Measurements from ENCODE around the gene OR2AE1. TPM values are rescaled to one million over a fixed set of nuclear protein-coding genes. Genes with fewer than 3 reads are reported as not detected.

The OR2AE1 gene
- polyA plus RNA-seq, 3 donors, result 0.27 TPM; not detected in 2

- DNase-seq, result no peak
Measured at GRCh38 chr7:99860281-99861127, 16.3 kb downstream of the OR2AE1 start.

DNA sequence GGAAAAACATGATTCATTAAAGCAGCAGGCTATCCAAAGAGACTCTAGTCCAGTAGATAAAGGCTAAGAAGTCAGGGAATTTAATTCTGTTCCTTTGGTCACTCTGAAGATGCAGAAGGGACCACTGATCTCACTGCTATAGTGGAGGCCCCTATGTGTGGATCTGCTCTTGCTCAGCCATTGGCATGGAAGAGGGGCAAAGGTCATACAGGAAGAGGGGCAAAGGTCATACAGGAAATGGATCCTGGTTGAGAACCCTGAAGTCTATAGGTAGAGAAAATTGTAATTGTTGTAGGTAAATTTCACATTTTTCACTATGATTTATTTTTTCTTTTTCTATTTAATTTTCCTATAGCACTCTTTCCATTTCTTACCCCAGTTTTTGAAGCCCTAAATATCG is 21.6 kb downstream of the OR2AE1 start:
- no peak for DNase-seq

DNA sequence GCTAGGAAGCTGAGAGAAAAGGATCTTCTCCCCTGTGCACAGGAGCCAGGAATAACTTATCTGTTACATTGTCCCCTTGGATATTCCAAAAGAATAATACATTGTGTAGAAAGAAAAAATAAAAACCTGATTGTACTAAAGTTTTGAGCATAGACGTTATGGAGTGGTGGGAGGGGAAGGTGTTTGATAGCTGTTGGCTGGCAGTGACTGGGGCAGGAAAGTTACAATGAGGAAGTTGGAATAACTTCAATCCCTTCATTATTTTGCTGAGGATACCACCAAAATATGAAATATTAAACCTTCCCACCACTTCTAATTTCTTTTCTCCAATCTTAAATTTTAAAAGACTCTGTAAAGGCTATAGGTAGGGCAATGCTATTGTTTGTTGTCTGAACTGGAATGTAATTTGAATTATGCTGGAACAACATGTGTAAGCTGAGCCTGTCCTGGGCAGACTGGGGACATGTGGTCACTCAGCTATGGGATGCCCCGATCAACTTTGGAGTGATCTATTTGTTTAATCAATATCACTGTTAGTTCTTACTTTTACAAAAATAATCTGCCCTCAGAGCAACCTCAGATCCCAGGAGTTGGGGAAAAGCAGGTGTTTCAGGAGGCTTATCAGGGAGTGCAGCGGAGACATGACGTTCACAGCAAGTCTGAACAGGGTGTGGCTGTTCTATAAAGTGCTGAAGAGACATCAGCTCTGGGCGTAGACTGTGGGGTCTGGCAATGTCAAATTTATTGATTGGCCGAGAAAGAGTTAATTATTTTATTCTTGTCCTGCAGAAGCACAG is 28.2 kb downstream of the OR2AE1 start:
- no peak for DNase-seq

DNA sequence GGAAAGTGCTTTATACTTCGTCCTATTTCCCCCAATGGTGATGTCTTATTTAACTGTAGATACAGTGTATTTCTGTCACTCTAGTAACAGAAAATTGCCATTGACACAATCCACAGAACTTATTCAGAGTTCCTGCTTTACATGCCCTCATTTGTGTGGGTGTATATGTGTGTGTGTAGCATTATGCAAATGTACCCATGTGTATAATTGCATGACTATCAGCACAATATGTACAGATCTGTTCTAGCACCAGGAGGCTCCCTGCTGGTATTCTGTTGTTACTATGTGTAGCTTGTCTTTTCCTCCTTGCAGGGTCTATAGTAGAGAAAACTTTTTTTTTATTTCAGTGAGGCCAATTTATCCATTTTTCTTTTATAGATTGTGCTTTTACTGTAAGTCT is 32.5 kb downstream of the OR2AE1 start:
- no peak for DNase-seq

- no peak for DNase-seq
Measured at GRCh38 chr7:99843808-99844207, 33.0 kb downstream of the OR2AE1 start.

- DNase-seq, result no peak
Measured at GRCh38 chr7:99842926-99843325, 33.9 kb downstream of the OR2AE1 start.

DNA sequence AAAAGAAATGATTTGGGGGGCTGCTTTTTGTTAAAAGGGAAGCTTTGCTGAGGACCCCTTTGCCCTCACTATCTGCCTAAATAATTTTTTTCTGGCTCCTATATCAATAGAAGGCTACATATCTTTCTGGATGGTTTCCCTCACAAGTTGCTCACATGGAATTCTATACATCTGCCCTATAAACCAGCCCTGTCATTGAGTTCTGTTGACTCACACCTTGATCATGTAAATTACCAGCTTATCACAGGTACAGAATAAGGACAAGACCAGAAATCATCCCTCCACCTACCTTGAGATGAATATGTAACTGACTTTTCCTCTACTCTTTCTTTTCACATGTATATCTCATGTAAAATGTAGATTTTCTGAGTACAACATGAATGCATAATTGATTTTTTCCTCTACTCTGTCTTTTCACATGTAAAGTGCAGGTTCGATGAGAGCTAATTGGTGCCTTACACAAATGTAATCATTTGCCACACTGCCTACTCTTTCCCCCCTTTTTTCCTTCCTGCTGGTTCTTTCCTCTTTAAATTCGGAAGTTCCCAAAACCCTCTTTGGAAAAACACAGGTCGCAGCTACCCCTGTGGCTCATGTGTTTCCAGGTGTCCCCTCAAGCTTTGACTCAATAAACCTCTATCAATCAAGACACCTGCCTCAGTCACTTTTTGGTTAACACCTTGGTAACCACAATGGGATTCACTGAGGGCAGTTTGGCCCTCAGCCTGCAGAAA is 36.5 kb downstream of the OR2AE1 start:
- DNase-seq, result no peak

DNA sequence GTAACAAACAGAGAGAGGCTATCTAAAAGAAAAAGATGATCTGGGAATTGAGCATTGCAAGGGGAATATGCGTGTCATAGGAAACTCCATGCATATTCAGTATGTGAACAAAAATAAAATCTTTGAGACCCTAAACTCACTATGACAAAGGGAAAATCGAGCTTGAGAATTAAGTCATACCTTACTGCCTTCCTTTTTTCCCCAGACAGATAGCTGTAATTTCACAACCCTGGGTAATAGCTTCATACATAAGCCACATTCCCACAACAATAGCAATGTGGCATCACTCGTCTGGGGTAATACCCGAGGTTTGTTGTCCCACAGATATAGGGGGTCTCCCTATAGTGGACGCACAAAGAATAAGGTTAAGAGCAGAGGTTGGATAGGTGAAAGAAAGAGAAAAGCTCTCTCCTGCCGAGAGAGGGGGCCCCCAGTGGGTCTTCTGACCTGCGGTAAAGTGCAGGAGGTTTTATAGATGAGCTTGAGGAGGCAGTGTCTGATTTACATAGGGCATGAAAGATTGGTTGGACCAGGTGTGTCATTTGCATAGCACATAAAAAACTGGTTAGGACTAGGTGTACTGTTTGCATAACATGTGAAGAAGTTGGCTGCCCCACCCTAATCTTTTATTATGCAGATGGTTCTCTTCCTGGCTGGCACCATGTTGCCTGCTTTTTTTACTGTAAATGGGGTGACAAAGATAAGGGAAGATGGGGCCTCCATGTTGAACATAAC is 37.4 kb downstream of the OR2AE1 start:
- no peak for DNase-seq

- DNase-seq, result no peak
Measured at GRCh38 chr7:99837649-99838361, 39.0 kb downstream of the OR2AE1 start.

DNA sequence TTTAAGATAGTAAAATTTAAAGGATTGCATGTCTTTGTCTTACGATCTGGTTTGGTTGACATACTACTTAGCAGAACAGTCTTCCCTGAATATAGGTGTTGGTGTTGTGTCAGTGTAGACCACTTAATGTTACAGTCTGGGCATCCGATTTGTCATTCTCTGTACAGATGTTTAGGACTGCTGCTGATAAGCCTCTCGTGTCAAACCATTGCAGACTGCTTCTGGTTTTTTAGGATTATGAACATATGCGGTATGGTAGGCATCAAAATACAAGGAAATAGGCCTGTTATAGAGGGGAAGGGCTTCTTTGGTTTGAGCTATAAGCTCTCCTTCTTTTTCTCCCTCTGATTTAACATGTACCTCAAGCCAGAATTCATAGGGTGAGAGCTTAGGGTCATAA is 41.6 kb downstream of the OR2AE1 start:
- DNase-seq, result no peak

DNA sequence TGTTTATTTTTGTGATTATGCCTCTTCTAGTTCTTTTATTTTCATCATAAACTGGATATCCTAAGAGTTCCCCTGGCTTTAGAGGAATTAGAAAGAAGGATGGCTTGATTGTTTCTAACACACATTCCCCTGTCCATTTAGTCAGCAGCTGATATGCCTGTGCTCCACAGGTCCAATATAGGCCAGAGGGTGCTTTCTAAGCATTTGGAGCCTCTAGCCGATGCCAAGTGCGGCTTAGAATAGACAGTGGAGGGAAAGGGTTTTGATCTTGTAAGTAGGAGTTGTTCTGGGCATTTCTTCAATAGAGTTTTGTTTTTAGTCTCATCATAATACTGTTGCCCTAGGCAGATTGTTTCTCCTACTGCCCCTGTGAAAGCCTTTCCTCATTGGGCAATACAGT is 42.5 kb downstream of the OR2AE1 start:
- DNase-seq, result no peak

- DNase-seq, result no peak
Measured at GRCh38 chr7:99833289-99833877, 43.5 kb downstream of the OR2AE1 start.

GRCh38 chr7:99831595-99831994 is 45.2 kb downstream of the OR2AE1 start:
- DNase-seq, result no peak

- peak; percentile 21 for DNase-seq
Measured at GRCh38 chr7:99829524-99830160, 47.2 kb downstream of the OR2AE1 start.

DNA sequence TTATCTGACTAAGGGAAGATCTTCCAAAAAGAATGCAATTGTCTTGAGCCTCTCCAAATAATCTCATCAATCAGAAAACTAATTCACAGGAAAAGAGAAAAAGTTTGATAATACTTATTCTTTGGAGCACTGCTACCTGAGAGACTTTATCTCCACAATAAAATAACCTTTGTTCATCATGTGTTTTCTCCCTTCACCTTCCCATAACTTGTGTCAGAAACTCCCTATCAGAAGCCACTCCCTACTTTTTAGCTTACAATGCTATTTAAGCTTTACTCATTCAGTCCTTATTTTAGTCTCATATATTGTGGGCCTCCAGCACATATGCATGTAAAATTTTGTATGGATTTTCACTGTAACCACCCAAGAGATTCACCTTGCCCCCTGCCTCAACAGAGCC is 48.0 kb downstream of the OR2AE1 start:
- no peak for DNase-seq

DNA sequence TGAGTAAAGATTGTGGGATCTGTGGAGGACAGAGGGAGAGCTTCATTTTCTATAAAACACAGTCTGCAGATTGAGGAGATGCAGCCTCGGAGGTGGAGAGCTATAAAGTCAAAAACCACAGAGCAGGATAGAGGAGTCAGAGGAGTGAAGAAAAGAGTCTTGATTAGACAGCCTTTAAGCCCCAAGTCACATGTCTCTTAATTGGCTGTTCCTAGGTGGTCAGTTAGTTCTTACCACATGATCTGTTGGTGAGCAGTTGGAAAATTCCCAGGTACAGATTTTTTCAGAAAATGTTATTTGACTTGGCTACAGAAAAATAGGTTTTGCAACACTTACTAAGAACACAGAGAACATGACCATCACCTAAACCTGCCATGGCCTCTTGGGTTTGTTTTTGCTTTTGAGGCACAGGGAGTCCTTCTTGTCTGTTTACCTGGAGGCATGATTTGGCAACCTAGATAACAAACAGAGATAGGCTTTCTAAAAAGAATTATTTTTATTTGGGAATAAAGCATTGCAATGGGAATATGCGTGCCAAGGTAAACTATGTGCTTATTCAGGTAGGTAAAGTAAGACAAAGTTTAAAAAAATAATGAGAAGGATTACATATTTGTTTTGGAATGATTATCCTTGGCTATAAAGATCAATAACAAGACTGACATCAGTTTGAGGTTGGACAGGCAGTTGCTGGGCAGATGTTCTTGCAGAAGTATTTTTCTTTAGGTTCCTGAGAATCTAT is 49.6 kb downstream of the OR2AE1 start:
- no peak for DNase-seq
